NCI-H2227 (cell line): Measurements from ENCODE around the gene JTB.
"Not testable (repeated sequence)": the region's sequence is repeated elsewhere in the genome, so short reads cannot be mapped to it uniquely, and the experiment has no call there.

Experiments
- DNase-seq: peaks from one replicate; lab custom pipeline; 2025; ENCODE audit not compliant: unreplicated experiment; lab: John Stamatoyannopoulos, UW

Gene JTB

GRCh38 chr1:153977250-153978240, at the start of gene JTB:
Gene JTB (minus strand): TSS chr1:153977674. CDS start chr1:153977252, 422 bp downstream.
- DNase-seq, result peak; percentile 90

GRCh38 chr1:154019940-154020339, 42.5 kb upstream of the JTB start:
- no peak for DNase-seq

- no peak for DNase-seq
Measured at GRCh38 chr1:154019269-154019668, 41.8 kb upstream of the JTB start.

- no peak for DNase-seq
Measured at GRCh38 chr1:154014154-154014907, 36.9 kb upstream of the JTB start.

- DNase-seq, result not testable (repeated sequence)
Measured at GRCh38 chr1:154012543-154012942, 35.1 kb upstream of the JTB start.

GRCh38 chr1:154012129-154012528, 34.7 kb upstream of the JTB start:
- no peak for DNase-seq

GRCh38 chr1:154006136-154006535, 28.7 kb upstream of the JTB start:
- DNase-seq, result no peak

- DNase-seq, result no peak
Measured at GRCh38 chr1:154000420-154000819, 22.9 kb upstream of the JTB start.

GRCh38 chr1:153996882-153997281, 19.4 kb upstream of the JTB start:
- DNase-seq, result not testable (repeated sequence)

GRCh38 chr1:153995640-153996039, 18.2 kb upstream of the JTB start:
- DNase-seq, result no peak

GRCh38 chr1:153995202-153995601, 17.7 kb upstream of the JTB start:
- no peak for DNase-seq

- DNase-seq, result no peak
Measured at GRCh38 chr1:153991806-153992205, 14.3 kb upstream of the JTB start.

GRCh38 chr1:153991151-153991630, 13.7 kb upstream of the JTB start:
- DNase-seq, result no peak

GRCh38 chr1:153990468-153991150, 13.1 kb upstream of the JTB start, which contains the start of gene RPS27:
Gene RPS27 (plus strand): TSS chr1:153990762. CDS start chr1:153990797, 35 bp downstream.
- DNase-seq, result peak; percentile 98

GRCh38 chr1:153987621-153988020, 10.1 kb upstream of the JTB start:
- no peak for DNase-seq

- DNase-seq, result peak; percentile 87
Measured at GRCh38 chr1:153985941-153986761, 8.7 kb upstream of the JTB start, which contains the start of gene RAB13. Gene RAB13 (minus strand): TSS chr1:153986339. CDS start chr1:153986236, 103 bp downstream.

- DNase-seq, result no peak
Measured at GRCh38 chr1:153985341-153985912, 8.0 kb upstream of the JTB start.

GRCh38 chr1:153984123-153984894, 6.8 kb upstream of the JTB start:
- no peak for DNase-seq

GRCh38 chr1:153981735-153982134, 4.3 kb upstream of the JTB start:
- DNase-seq, result not testable (repeated sequence)
